Endometrium (tissue), 2 donors: Measurements from ENCODE around the gene USHBP1.

Experiments used
- FAIRE-seq: peaks from 2 replicates; lab custom pipeline; 2012; peaks lifted over from hg19 to GRCh38; lab: Jason Lieb, UNC
- donor health status: control.
- donor health status: control.

USHBP1 gene

GRCh38 chr19:17237747-17238706, 26.5 kb downstream of the USHBP1 start:
- FAIRE-seq = no peak

GRCh38 chr19:17236811-17237543, 27.6 kb downstream of the USHBP1 start:
- no peak for FAIRE-seq

- no peak for FAIRE-seq
Measured at GRCh38 chr19:17235971-17236777, 28.4 kb downstream of the USHBP1 start.

GRCh38 chr19:17235300-17235970, 29.1 kb downstream of the USHBP1 start:
- no peak for FAIRE-seq

- FAIRE-seq = no peak
Measured at GRCh38 chr19:17234911-17235299, 29.6 kb downstream of the USHBP1 start.

- FAIRE-seq = no peak
Measured at GRCh38 chr19:17232258-17232657, 32.3 kb downstream of the USHBP1 start.

- no peak for FAIRE-seq
Measured at GRCh38 chr19:17229890-17230289, 34.7 kb downstream of the USHBP1 start.

- no peak for FAIRE-seq
Measured at GRCh38 chr19:17227798-17228367, 36.7 kb downstream of the USHBP1 start.

GRCh38 chr19:17226002-17226933, 38.3 kb downstream of the USHBP1 start, which contains the start of gene OCEL1:
OCEL1 (plus strand) TSS chr19:17226226; CDS start chr19:17226248, 22 bp downstream.
- peak; percentile 48 for FAIRE-seq

GRCh38 chr19:17225053-17225452, 39.5 kb downstream of the USHBP1 start:
- FAIRE-seq = no peak

GRCh38 chr19:17220207-17220758, 44.3 kb downstream of the USHBP1 start:
- FAIRE-seq = no peak

- FAIRE-seq = no peak
Measured at GRCh38 chr19:17219286-17219685, 45.3 kb downstream of the USHBP1 start.

GRCh38 chr19:17216058-17216670, 48.4 kb downstream of the USHBP1 start:
- FAIRE-seq = no peak

GRCh38 chr19:17215127-17215971, 49.2 kb downstream of the USHBP1 start, which contains the start of gene USE1:
USE1 (plus strand) TSS chr19:17215357; CDS start chr19:17215406, 49 bp downstream.
- FAIRE-seq = peak; percentile 85

GRCh38 chr19:17214508-17215126, 49.9 kb downstream of the USHBP1 start:
- no peak for FAIRE-seq

- FAIRE-seq = no peak
Measured at GRCh38 chr19:17213334-17213733, 51.2 kb downstream of the USHBP1 start.

- FAIRE-seq = no peak
Measured at GRCh38 chr19:17211547-17212446, 52.7 kb downstream of the USHBP1 start.
